Ascending aorta (tissue), 2 donors: ENCODE results near the gene DPP8. TPM values are rescaled to one million over a fixed set of nuclear protein-coding genes. Genes with fewer than 3 reads are reported as not detected.

Source experiments
- DNase-seq, 2 donors: peaks; one replicate each; pipeline ENCODE4 v3.0.0-alpha.2; 2019; ENCODE audit warnings: low spot score in 2 of 2
- H3K27ac ChIP-seq, 2 donors: fragments of 200-600 bp; sonication (generic); one replicate each; pipeline ENCODE4 v1.5.1; 2016 to 2017; ENCODE audit warnings: mild to moderate bottlenecking in 1 of 2
- H3K27me3 ChIP-seq: fragments of 200-600 bp; sonication (generic); one replicate; pipeline ENCODE4 v1.5.1; 2017
- H3K36me3 ChIP-seq, 2 donors: fragments of 200-600 bp; sonication (generic); one replicate each; pipeline ENCODE4 v1.5.1; 2016
- H3K4me1 ChIP-seq, 2 donors: fragments of 200-600 bp; sonication (generic); one replicate each; pipeline ENCODE4 v1.5.1; 2016 to 2017; ENCODE audit warnings: mild to moderate bottlenecking in 1 of 2
- H3K4me3 ChIP-seq, 2 donors: fragments of 200-600 bp; sonication (generic); one replicate each; pipeline ENCODE4 v1.5.1; 2016 to 2017; ENCODE audit warnings: mild to moderate bottlenecking in 1 of 2
- H3K9me3 ChIP-seq, 2 donors: fragments of 200-600 bp; sonication (generic); one replicate each; pipeline ENCODE4 v1.5.1; 2016
- CTCF ChIP-seq, 3 experiments: fragments of 200-600 bp in 2 of 3; fragments of 450-650 bp in 1 of 3; sonication (generic) in 2 of 3; IDR thresholded peaks; one replicate each; pipeline ENCODE4 v1.5.1; 2016 to 2019; ENCODE audit warnings: antibody characterized with exemption in 3 of 3, mild to moderate bottlenecking in 1 of 3, moderate library complexity in 1 of 3
- intact Hi-C: fragments of 100-400 bp; cut with DNase I; formaldehyde crosslinking; loops from one replicate; pipeline ENCODE4 v1.15.1; 2023
- total RNA-seq: library from RNA; depleted of rRNA; stranded (reverse); fragments of >200 nt; gene quantifications from one replicate; pipeline ENCODE4 v1.1.0, GENCODE V29; 2016

The DPP8 gene
- total RNA-seq, 1 donor from 2014 or later = 69.0 TPM

GRCh38 chr15:65411465-65412071 is 105.9 kb downstream of the DPP8 start:
- H3K9me3 ChIP-seq = no peaks in the 10 kb centered on the region
- no peak overlapping the region for H3K4me3 ChIP-seq
- no peaks in the 10 kb centered on the region for H3K36me3 ChIP-seq
- H3K27me3 ChIP-seq = no peaks in the 10 kb centered on the region
- no peak overlapping the region for H3K27ac ChIP-seq
- TF ChIP-seq CTCF (IDR thresholded peaks at IDR 0.05) = no peak
- no peaks in the 10 kb centered on the region for H3K4me1 ChIP-seq
- no peak for DNase-seq
- intact Hi-C loops = no loop called here

- intact Hi-C loops = no loop called here
- no peak overlapping the region for H3K4me3 ChIP-seq
- H3K4me1 ChIP-seq = no peaks in the 10 kb centered on the region
- DNase-seq = no peak
- H3K36me3 ChIP-seq = no peaks in the 10 kb centered on the region
- H3K27ac ChIP-seq = no peak overlapping the region
- no peaks in the 10 kb centered on the region for H3K27me3 ChIP-seq
- TF ChIP-seq CTCF (IDR thresholded peaks at IDR 0.05) = no peak
- H3K9me3 ChIP-seq = no peaks in the 10 kb centered on the region
These were observed 106.5 kb downstream of the DPP8 start for GRCh38 chr15:65410972-65411371.

- Histone ChIP-seq H3K9me3 (no peaks in the 10 kb centered on the region), H3K36me3 (no peaks in the 10 kb centered on the region), H3K27ac (no peak overlapping the region), H3K4me1 (no peaks in the 10 kb centered on the region), H3K27me3 (no peaks in the 10 kb centered on the region), H3K4me3 (no peak overlapping the region)
- TF ChIP-seq CTCF (IDR thresholded peaks at IDR 0.05) = no peak
- no peak for DNase-seq
- intact Hi-C loops = no loop called here
These were observed 107.5 kb downstream of the DPP8 start for GRCh38 chr15:65410036-65410435.

GRCh38 chr15:65409036-65409631 is 108.4 kb downstream of the DPP8 start:
- no peak for TF ChIP-seq CTCF (IDR thresholded peaks at IDR 0.05)
- Histone ChIP-seq H3K4me3 (no peak overlapping the region), H3K9me3 (no peaks in the 10 kb centered on the region), H3K27me3 (no peaks in the 10 kb centered on the region), H3K36me3 (no peaks in the 10 kb centered on the region), H3K4me1 (no peaks in the 10 kb centered on the region), H3K27ac (no peak overlapping the region)
- intact Hi-C loops = no loop called here
- no peak for DNase-seq

- Histone ChIP-seq H3K27me3 (no peaks in the 10 kb centered on the region), H3K27ac (no peak overlapping the region), H3K36me3 (no peaks in the 10 kb centered on the region), H3K9me3 (no peaks in the 10 kb centered on the region), H3K4me3 (no peak overlapping the region), H3K4me1 (no peaks in the 10 kb centered on the region)
- TF ChIP-seq CTCF (IDR thresholded peaks at IDR 0.05) = no peak
- intact Hi-C loops = no loop called here
- no peak for DNase-seq
These were observed 109.0 kb downstream of the DPP8 start for GRCh38 chr15:65408324-65409035.
